Panc1 (cell line): Measurements from ENCODE around the gene LRMDA. TPM values are rescaled to one million over a fixed set of nuclear protein-coding genes. Genes with fewer than 3 reads are reported as not detected.

Source experiments
- ATAC-seq: fragments of 200-7000 bp; cut with Tn5 transposase; 2 replicates; pipeline ENCODE4 v1.9.1; 2020; ENCODE audit warnings: mild to moderate bottlenecking, moderate library complexity
- BruUV-seq: library from RNA; stranded (reverse); fragments of 400-500 nt; replicated peaks from 2 replicates; lab custom pipeline; 2021; lab: Mats Ljungman, UMichigan
- CTCF ChIA-PET: fragments of 300-600 bp; sonication (Branson Sonifier 250); formaldehyde crosslinking; loops from one replicate; lab custom pipeline; 2022; ENCODE audit warnings: antibody characterized with exemption; lab: Charles Lee
- POLR2A ChIA-PET: fragments of 300-600 bp; sonication (Branson Sonifier 250); formaldehyde crosslinking; loops from one replicate; lab custom pipeline; 2022; ENCODE audit warnings: antibody characterized with exemption; lab: Charles Lee
- DNase-seq: peaks from one replicate; pipeline ENCODE4 v3.0.0-alpha.2; 2010; ENCODE audit warnings: low read depth, low spot score
- H3K27ac ChIP-seq: 2 replicates; pipeline ENCODE4 v1.5.1; 2011; ENCODE audit warnings: mild to moderate bottlenecking, low read length, inconsistent platforms
- H3K27me3 ChIP-seq: fragments of 200-500 bp; sonication (Bioruptor generic); 2 replicates; pipeline ENCODE4 v1.6.0; 2014; ENCODE audit warnings: low read length, inconsistent platforms; ENCODE audit not compliant: control insufficient read depth, insufficient read depth
- H3K36me3 ChIP-seq: fragments of 200-500 bp; sonication (Bioruptor generic); 2 replicates; pipeline ENCODE4 v1.5.1; 2014; ENCODE audit warnings: inconsistent platforms, mild to moderate bottlenecking, low read length, moderate library complexity; ENCODE audit not compliant: control insufficient read depth, insufficient read depth
- H3K4me1 ChIP-seq: 2 replicates; pipeline ENCODE4 v1.5.1; 2011; ENCODE audit warnings: inconsistent platforms, mild to moderate bottlenecking, low read length, moderate library complexity; ENCODE audit not compliant: control insufficient read depth, insufficient read depth
- H3K4me3 ChIP-seq, 2 experiments: 2 replicates each; pipeline ENCODE4 v1.5.1; 2011 to 2012; ENCODE audit warnings: low read depth in 2 of 2, low read length in 2 of 2, mild to moderate bottlenecking in 2 of 2, inconsistent platforms in 1 of 2, moderate library complexity in 1 of 2
- H3K9me3 ChIP-seq: fragments of 200-500 bp; sonication (Bioruptor generic); 2 replicates; pipeline ENCODE4 v1.5.1; 2014; ENCODE audit warnings: low read depth, mild to moderate bottlenecking, inconsistent platforms, low read length, moderate library complexity; ENCODE audit not compliant: control insufficient read depth, insufficient read depth
- POLR2AphosphoS5 ChIP-seq: IDR thresholded peaks from 2 replicates; pipeline ENCODE4 v1.6.1; 2012; ENCODE audit warnings: mild to moderate bottlenecking, low read depth, low read length, moderate library complexity
- REST ChIP-seq, 2 experiments: IDR thresholded peaks; 2 replicates each; pipeline ENCODE4 v1.6.1; 2011 to 2012; ENCODE audit warnings: low read depth in 2 of 2, control low read depth in 1 of 2, low read length in 1 of 2, mild to moderate bottlenecking in 1 of 2, moderate library complexity in 1 of 2; ENCODE audit not compliant: insufficient read depth in 1 of 2
- SIN3A ChIP-seq: IDR thresholded peaks from 2 replicates; pipeline ENCODE4 v1.6.1; 2012; ENCODE audit warnings: low read depth, mild to moderate bottlenecking, low read length, moderate library complexity, borderline replicate concordance; ENCODE audit not compliant: insufficient read depth
- TCF7L2 ChIP-seq: IDR thresholded peaks from 2 replicates; pipeline ENCODE4 v1.6.1; 2011; ENCODE audit warnings: mild to moderate bottlenecking, low read depth, low read length, inconsistent platforms
- in situ Hi-C: cut with HindIII; loops from 2 replicates; pipeline ENCODE4 v1.10.0; 2016; ENCODE audit warnings: low sequenced_read_pairs, low pct_unique_long_range_greater_than_20kb
- intact Hi-C: fragments of 100-400 bp; cut with micrococcal nuclease; formaldehyde crosslinking; loops from one replicate; pipeline ENCODE4 v1.10.0; 2022; ENCODE audit not compliant: unreplicated experiment
- total RNA-seq: library from RNA; stranded (reverse); gene quantifications from one replicate; pipeline ENCODE4 v1.2.1, GENCODE V29; 2021; ENCODE audit not compliant: unreplicated experiment
- TF ChIP-seq, protein P1 (sequence below): fragments of 450-650 bp; IDR thresholded peaks from 2 replicates; pipeline ENCODE4 v1.5.1; 2017; ENCODE audit warnings: mild to moderate bottlenecking

Gene LRMDA
- total RNA-seq, 1 experiment from 2014 or later = 1.2 TPM

GRCh38 chr10:75437693-75438092, 6.3 kb downstream of the LRMDA start:
- Histone ChIP-seq H3K36me3 (no peaks in the 10 kb centered on the region), H3K4me3 (no peak overlapping the region), H3K27me3 (peaks cover 3% of the 10 kb centered on the region; the same call in 1 of the 2 replicates), H3K9me3 (no peaks in the 10 kb centered on the region), H3K27ac (no peak overlapping the region), H3K4me1 (no peaks in the 10 kb centered on the region)
- POLR2A ChIA-PET = interaction anchor here (0.6 kb wide), 1 partner anchor 38 kb away, joined by 3 read pairs; no protein-coding TSS in a partner anchor
- no peak for ATAC-seq
- CTCF ChIA-PET = no interaction called here
- BruUV-seq = no TSS peak
- TF ChIP-seq SIN3A (no peak), POLR2AphosphoS5 (no peak), REST (IDR thresholded peaks at IDR 0.05; ENCODE audit: insufficient read depth in 1 of 2, low read depth in 2 of 2, low read length in 1 of 2) (no peak)
- intact Hi-C loops (no loop called here), in situ Hi-C loops (no loop called here)
- no peak for DNase-seq

- H3K9me3 ChIP-seq = no peaks in the 10 kb centered on the region
- no peaks in the 10 kb centered on the region for H3K4me1 ChIP-seq
- in situ Hi-C loops (no loop called here), intact Hi-C loops (no loop called here)
- POLR2A ChIA-PET = no interaction called here
- H3K27ac ChIP-seq = no peak overlapping the region
- DNase-seq = no peak
- TF ChIP-seq TCF7L2 = no peak
- no peak overlapping the region for H3K4me3 ChIP-seq
- CTCF ChIA-PET = no interaction called here
- no TSS peak for BruUV-seq
- ATAC-seq = no peak
- peaks cover 3% of the 10 kb centered on the region; the same call in 1 of the 2 replicates for H3K27me3 ChIP-seq
- H3K36me3 ChIP-seq = no peaks in the 10 kb centered on the region
These were observed 6.9 kb downstream of the LRMDA start for GRCh38 chr10:75438275-75438674.

DNA sequence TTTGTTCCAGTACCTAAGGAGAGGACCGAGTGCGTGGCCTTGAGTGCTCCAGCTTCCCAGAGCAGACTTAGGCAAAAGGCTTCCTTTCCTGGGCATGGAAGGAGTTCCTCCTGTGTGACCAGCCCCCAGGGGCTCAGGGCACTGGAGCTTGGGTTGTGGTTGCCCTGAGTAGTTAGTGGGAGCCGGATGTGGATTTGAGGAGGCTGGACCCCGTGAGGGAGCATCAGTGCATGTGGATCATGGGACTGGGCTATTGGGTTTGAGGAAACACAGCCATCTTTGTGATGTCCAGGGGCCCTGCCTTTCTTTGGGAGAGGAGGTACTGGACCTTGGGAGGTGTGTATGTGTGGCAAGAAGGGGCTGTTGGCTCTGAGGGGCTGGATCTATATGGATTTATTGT, 8.4 kb downstream of the LRMDA start:
- CTCF ChIA-PET = no interaction called here
- ATAC-seq (no peak), DNase-seq (no peak)
- intact Hi-C loops = no loop called here
- Histone ChIP-seq H3K4me3 (no peak overlapping the region), H3K36me3 (no peaks in the 10 kb centered on the region), H3K4me1 (no peaks in the 10 kb centered on the region), H3K9me3 (no peaks in the 10 kb centered on the region), H3K27ac (no peak overlapping the region), H3K27me3 (peaks cover 3% of the 10 kb centered on the region; the same call in 1 of the 2 replicates)
- in situ Hi-C loops = no loop called here
- BruUV-seq = no TSS peak
- POLR2A ChIA-PET = no interaction called here
- TF ChIP-seq POLR2AphosphoS5 (no peak), SIN3A (no peak), REST (IDR thresholded peaks at IDR 0.05; ENCODE audit: insufficient read depth in 1 of 2, low read depth in 2 of 2, low read length in 1 of 2) (no peak), TCF7L2 (no peak)
- TF ChIP-seq, protein P1, sequence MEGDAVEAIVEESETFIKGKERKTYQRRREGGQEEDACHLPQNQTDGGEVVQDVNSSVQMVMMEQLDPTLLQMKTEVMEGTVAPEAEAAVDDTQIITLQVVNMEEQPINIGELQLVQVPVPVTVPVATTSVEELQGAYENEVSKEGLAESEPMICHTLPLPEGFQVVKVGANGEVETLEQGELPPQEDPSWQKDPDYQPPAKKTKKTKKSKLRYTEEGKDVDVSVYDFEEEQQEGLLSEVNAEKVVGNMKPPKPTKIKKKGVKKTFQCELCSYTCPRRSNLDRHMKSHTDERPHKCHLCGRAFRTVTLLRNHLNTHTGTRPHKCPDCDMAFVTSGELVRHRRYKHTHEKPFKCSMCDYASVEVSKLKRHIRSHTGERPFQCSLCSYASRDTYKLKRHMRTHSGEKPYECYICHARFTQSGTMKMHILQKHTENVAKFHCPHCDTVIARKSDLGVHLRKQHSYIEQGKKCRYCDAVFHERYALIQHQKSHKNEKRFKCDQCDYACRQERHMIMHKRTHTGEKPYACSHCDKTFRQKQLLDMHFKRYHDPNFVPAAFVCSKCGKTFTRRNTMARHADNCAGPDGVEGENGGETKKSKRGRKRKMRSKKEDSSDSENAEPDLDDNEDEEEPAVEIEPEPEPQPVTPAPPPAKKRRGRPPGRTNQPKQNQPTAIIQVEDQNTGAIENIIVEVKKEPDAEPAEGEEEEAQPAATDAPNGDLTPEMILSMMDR = no peak
